Effector CD4-positive, alpha-beta T cell (primary cell): ENCODE measurements around the gene ARHGEF10L.

Experiments used
- DNase-seq: peaks from one replicate; pipeline ENCODE4 v3.0.0-alpha.2; 2020

Gene ARHGEF10L

DNA sequence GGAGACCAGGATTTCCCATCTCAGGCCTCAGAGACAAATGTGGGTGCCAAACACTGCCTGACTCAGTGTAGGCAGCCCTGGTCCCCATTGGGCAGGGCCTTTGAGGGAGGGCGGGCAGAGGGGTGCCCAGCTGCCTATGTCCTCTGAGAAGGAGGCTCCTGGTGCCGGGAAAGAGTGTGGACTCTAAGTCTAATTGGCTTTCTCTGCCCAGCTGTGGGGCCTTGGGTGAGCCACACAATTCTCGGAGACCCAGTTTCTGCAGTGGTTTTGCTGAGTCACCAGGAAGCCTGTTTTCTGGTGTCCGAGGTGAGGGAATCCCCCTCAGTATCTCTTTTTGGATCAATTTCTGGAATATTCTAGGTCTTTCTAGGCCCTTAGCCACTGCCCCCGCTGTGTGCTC lies 180.4 kb downstream of the ARHGEF10L start:
- DNase-seq, result no peak

GRCh38 chr1:17721444-17721843 lies 181.9 kb downstream of the ARHGEF10L start:
- DNase-seq, result no peak

- DNase-seq, result no peak
Measured at GRCh38 chr1:17723684-17724083, 184.2 kb downstream of the ARHGEF10L start.

DNA sequence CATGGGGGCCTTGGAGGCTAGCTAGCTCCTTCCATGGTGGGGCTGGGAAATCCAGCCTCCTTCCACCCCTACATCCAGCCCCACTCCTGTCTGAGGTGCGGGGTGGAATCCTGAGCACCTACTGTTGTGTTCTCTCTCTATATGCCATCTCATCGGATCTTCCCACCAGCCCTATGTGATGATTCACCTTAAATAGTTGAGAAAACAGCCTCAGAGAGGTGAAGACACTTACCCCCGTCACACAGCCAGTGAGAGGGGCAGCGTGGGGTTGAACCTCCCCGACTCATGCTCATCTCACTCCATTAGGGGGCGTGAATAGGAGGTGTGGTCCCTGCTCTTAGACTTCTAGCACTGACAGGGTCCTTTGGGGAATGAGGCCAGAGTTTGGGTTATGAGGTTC lies 184.7 kb downstream of the ARHGEF10L start:
- DNase-seq, result no peak

- no peak for DNase-seq
Measured at GRCh38 chr1:17725084-17725719, 185.7 kb downstream of the ARHGEF10L start.

GRCh38 chr1:17725811-17726582 lies 186.5 kb downstream of the ARHGEF10L start:
- no peak for DNase-seq

GRCh38 chr1:17728123-17728712 lies 188.7 kb downstream of the ARHGEF10L start:
- no peak for DNase-seq

GRCh38 chr1:17729248-17729647 lies 189.8 kb downstream of the ARHGEF10L start:
- no peak for DNase-seq

DNA sequence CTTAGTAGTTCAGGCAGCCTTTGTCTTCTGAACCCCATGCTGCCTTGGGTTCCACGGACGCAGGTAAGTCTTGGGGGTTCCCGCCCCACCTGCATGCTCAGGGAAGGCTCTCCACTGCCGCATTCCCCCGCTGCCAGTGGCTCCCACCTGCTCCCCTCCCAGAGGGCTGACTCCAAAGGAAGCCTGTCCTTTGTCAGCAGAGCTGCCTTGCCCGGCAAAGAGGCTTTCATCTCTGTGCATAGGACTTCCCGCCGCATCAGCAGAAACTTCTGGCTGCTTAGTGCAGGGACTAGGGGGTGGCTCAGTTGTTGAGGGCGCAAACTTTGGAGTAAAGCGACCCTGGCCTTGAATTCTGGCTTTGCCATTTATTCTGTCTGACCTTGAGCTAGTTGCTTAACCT lies 190.4 kb downstream of the ARHGEF10L start:
- no peak for DNase-seq

DNA sequence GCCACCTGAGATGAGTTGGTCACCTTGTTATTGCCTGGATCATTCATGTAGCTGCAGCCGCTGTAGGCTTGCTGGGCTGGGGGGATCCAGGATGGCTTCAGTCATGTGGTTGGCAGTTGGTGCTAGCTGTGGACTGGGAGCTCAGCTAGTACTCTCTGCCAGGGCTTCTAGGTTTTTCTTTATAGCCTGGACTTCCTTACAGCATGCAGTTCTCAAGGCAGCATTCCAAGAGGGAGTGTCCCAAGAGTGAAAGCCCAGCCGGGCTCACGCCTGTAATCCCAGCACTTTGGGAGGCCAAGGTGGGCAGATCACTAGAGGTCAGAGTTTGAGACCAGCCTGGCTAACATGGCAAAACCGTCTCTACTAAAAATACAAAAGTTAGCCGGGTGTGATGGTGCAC lies 192.0 kb downstream of the ARHGEF10L start:
- no peak for DNase-seq

GRCh38 chr1:17732475-17732874 lies 193.0 kb downstream of the ARHGEF10L start:
- no peak for DNase-seq

DNA sequence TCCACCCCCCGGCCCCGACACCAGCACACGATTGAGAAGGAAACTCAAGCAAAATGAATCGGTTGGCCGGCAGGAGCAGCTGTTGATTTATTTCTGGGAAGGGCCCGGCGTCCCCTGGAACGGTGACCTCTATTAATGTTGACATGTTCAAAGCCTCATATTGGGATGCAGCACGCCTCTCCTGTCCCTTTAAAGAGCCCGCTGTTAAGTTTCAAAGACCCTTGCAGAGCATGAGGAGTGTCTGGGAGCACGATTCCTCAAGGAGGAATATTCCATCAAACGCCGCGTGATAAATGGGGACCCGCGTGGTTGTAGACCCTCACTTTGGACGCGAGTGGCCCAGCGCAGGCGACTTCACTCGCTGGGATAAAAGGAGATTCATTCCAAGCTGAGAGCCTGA lies 194.2 kb downstream of the ARHGEF10L start:
- DNase-seq, result no peak

- no peak for DNase-seq
Measured at GRCh38 chr1:17734609-17735008, 195.1 kb downstream of the ARHGEF10L start.

DNA sequence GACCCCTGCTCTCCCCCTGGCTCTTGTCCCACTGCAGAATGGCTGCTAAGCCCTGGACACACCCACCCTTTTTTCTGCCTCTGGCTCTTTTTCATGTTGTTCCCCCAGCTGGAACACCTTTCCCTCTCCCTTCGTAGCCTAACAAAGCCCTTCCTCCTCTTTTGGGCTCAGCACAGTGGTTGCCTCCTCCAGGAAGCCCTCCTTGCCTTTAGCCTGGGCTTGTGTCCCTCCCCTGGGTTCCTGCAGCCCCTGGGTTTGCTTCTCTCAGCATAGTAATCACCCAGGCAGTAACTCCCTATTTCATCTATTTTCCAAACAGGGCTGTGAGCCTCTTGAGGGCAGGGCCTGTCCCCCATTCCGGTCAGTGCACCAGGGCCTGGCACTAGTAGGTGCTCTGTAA lies 195.8 kb downstream of the ARHGEF10L start:
- DNase-seq, result no peak

GRCh38 chr1:17735793-17736192 lies 196.3 kb downstream of the ARHGEF10L start:
- no peak for DNase-seq

DNA sequence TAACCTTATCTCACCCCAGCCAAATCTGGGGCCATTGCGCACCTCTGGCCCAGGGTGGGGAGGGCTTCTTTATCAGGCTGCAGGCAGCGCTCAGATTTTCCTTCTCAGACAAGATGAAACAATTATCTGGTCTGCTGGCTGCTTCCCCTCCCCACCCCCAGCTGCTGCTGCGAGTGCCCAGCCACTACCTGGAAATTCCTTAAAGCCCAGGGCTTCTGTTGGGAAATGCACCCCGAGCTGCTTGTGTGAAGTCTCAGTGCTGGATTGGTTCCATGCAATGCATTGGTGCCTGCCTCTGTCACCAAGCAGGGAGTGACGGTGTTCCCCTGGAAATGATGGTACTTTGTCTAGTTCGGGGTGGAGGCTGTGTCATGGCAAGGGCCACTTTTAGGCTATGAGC lies 197.1 kb downstream of the ARHGEF10L start:
- no peak for DNase-seq

DNA sequence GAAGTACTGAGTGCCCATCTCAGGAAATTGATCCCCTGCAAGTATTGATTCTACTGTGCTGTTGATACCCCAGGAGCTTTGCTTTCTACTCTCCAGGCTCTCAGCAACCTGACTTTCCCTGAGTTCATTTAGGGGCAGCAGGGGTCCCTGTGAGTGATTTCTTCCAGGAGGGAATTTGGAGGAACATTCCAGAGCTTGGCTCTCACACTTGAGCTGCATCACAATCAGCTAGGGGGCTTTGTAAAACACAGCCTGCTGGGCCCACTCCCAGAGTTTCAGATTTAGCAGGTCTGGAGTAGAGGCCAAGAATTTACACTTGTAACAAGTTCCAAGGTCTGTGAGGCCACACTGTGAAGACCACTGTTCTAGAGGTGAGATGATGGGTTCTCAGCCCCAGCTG lies 199.6 kb downstream of the ARHGEF10L start:
- no peak for DNase-seq

- DNase-seq, result no peak
Measured at GRCh38 chr1:17741052-17741451, 201.6 kb downstream of the ARHGEF10L start.

DNA sequence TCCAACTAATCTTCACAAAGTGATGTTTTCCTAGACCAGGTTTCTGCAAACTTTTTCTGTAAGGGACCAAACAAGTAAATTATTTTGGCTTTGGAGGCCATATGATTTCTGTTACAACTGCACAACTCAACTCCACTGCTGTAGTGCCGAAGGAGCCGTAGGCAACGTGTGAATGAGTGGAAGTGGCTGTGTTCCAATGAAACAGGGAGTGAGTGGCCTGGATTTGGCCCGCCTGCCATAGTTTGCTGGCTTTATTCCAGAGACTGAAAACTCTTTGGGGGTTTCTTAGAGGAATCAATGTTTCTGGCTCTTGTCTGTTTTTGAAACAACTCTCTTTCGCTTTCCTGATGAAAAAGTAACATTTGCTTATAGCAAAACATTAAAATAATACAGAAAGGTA lies 203.1 kb downstream of the ARHGEF10L start:
- DNase-seq, result no peak

- DNase-seq, result no peak
Measured at GRCh38 chr1:17743008-17743647, 203.6 kb downstream of the ARHGEF10L start.

DNA sequence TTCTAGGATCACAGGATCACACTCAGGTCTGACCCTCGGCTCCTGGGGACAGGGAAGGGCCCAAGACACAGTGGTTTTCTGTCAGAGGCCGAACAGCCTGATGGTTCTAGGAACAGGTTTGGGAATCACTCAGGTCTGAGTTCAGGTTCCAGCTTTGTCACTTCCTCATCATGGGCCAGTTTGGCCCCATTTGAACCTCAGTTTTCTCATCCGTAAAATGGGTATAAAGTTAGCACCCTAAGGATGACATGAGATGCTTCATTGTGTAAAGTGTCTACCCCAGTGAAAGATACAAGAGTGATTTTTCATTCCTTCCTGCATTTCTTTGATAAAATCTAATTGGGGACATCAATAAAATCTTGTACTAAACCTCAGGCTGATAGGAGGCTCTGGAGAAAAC lies 204.4 kb downstream of the ARHGEF10L start:
- DNase-seq, result no peak

DNA sequence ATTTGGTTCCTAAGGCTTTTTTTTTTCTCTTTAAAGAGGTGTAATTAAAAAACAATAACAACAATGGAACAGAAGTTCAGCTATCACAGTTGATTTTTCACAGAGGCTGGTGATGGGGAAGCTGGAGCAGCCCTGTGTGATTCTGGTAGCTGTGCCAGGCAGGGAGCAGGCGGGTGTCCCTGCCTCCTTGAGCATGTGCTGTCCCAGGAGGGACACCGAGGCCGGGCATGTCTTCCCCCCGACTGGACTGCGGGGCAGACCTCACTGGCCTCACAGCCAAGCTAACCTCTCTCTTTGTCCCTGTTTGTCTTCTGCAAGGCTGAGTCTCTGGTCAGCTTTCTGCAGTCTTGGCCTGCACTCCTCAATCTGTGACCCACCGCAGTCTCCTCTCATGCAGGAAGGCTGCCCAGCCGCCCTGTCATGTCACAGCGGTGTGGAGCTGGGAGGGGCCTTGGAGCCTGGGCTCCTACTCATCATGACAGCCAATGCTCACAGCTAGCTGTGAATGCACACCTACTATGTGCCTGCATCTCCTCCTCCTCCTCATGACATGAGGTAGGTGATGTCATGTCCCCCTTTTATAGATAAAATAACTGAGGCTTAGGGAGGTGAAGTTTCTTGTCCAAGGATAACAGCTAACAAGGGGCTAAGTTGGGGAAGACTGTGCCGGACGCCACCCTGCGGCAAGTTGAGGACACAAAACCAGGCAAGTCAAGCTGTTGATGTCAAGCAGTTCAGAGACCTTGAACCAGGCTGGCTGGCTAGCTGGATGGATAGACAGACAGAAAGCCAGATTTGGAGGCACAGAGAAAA lies 205.4 kb downstream of the ARHGEF10L start:
- DNase-seq, result no peak

- DNase-seq, result no peak
Measured at GRCh38 chr1:17745479-17745955, 206.0 kb downstream of the ARHGEF10L start.
